ENCODE data around the gene SMG9.

DNA sequence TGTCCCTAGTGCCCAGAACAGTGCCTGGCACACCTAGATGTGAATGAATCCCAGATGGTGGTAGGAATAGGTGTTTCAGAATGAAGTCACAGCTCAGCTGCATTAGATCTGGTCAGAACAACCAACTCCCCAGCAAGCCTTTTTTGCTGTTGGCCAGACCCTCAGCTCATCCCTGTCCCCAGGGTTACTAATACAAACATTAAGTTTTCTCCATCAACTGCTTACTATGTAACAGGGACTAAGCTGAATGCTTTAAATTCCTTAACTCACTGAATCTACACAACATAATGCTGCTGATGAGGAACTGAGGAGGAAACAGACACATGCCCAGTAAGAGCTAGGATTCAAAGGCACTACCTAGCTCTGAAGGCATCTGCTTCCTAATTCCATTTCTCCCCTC is 18.8 kb downstream of the SMG9 start:
- TF ChIP-seq POLR2AphosphoS5 (IDR thresholded peaks at IDR 0.05; ENCODE audit: low read depth, low read length) (no peak), TAF1 (IDR thresholded peaks at IDR 0.05; ENCODE audit: borderline replicate concordance, insufficient read depth, low read length) (no peak)
